HG02970 (cell line): ENCODE results near the gene ADARB2.
A peak's percentile ranks its signal among the peaks of the same experiment; 100 is the strongest.
"Not testable (repeated sequence)": the region's sequence is repeated elsewhere in the genome, so short reads cannot be mapped to it uniquely, and the experiment has no call there.

Source experiments
- ATAC-seq: cut with Tn5 transposase; IDR thresholded peaks from one replicate; pipeline ENCODE4 v1.9.1; 2021; ENCODE audit warnings: mild to moderate bottlenecking, moderate library complexity, moderate number of reproducible peaks; ENCODE audit not compliant: unreplicated experiment, low FRiP score

The ADARB2 gene

DNA sequence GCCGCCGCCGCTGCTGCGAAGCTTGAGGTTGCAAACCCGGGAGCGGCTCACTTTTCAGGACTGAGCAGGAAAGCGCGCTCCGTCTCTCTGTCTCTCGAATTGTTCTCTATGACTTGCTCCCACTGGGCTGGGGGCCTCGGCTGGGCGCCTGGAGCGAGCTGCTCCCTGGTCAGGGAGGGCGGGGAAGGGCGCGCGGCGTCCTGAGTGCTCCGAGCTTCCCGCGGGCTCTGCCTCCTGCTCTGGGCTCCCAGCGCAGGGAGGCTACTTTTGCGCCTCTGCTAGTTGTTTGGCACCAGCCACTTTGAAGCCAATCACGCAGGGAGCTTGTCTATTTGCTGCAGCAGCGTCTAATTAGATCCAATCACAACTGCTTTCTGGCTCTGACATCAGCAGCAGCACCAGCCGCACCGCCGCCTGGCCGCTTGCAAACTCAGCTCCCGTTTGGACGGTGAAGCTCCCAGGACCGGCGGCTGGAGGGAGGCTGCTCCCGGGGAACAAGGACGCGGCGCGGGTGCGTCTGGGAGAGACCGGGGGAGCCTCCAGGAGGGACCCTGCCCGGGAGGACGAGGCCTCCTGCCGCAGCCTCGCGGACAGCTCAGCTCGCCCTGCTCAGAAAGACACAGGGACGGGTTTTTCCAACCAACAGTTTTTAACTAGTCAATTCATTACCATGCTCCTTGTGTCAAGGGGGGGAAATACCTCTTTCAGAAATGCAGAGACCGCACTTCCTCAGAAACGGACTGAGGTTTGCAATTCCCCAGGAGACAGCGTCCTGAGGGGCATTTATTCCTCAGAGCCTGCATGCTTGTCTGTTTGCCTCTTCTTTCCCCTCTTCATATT lies at the start of gene ADARB2:
TSS of gene ADARB2 (minus strand) at position 304 of the 840 bp plus-strand sequence.
- ATAC-seq: peak; percentile 66

DNA sequence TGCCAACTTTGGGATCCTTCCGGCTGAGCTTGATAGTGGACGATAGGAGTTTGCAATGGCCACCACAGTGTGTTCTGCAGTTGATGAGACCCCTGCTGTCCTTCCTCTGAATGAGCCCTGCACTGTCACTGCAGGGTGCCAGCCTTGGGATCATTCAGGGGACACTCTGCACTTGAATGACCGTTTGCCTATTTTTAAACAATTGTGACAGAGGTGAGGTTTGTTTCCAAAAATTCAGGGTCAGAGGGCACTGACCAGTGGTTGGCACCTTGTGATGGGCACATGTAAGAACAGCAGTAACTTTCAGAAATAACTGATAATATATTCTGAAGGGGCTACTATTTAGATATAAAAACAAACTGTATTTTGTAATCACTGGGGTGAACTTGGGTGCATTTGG lies 48.5 kb upstream of the ADARB2 start:
- no peak for ATAC-seq

DNA sequence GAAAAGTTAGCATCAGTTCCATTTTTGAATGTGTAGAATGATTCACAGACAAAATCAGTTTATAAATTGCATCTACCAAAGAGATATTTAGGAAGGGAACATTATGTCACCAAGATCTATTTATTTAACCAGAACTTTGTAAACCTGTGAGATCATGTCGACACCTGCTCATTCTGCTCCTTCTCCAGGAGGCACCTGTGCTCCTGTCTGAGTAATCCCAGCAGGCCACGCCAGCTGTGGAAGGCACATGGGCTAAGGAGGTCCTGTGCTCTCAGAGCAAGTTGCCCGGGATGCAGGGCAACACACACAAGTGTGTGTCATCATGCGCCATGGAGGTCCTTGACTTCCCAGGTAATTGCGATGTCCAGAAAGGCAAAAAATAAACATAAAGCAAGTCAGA lies 45.5 kb upstream of the ADARB2 start:
- no peak for ATAC-seq

DNA sequence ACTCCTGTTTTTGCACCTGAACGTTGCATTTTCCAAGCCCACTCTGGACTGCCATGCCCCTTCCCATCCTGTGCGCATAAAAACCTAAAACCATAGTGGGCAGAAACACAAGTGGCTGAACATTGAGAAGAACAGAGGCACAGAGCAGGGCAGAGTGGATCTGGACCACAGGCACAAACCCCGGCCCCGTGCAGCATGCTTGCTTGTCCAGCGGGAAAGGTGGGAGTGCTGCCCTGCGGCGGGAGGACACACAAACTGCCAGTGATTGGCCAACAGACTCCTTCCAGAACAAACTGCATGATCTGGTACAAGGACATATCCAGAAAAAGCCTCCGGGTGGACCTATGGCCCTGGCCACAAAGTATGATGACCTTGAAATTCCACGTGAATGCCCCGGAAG lies 42.5 kb upstream of the ADARB2 start:
- ATAC-seq: no peak

DNA sequence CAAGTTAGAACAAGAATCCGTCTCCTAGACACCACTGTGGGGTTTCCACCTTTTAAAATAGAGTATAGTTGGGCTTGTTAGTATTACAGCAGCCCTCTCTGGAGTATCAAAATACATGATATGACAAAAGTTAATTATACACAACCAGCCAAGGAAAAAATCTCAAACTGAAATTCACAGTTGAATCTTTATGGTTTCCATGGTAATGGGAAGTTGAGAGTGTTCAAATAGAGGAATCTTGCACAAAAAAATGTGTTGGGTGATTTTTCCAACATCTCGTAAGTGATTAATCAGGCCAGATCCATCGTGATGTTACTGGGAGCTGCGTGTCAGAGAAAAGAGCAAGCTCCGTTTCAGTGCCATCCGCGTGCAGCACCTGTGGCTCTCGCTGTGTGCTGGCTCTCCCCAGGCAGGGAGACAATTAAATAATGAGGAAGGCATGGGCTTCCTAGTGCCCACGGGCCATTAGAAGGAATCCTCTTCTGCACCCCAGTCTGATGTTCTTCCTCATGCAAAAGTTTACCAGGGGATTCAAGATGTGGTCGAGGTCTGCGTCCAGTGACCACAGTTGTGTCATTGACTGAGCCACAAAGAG lies 41.1 kb upstream of the ADARB2 start:
- ATAC-seq: no peak

DNA sequence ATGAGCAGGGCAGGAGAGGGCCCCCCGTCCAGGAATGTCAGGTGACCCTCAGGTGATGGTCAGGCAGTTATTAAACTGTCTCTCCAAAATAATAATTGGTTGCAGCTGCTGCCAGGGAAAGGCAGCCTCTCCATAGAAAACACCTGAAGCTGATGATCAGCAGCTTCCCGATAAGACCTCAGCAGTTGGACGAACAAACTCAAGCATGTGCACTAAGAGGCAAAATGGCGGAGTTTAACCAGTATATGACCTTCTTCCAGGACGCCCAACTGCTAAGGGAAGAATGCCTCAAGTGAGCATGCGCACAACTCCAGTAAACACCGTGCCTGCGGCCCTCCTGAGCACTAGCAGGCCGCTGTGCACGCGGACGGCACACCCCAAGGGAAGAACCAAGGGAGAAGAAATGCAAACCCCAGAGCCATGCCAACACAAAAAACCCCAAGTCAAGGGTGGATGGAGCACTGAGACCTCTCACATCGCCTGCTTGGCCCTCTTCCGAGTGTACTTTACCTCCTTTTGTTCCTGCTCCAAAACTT lies 38.9 kb upstream of the ADARB2 start:
- no peak for ATAC-seq

DNA sequence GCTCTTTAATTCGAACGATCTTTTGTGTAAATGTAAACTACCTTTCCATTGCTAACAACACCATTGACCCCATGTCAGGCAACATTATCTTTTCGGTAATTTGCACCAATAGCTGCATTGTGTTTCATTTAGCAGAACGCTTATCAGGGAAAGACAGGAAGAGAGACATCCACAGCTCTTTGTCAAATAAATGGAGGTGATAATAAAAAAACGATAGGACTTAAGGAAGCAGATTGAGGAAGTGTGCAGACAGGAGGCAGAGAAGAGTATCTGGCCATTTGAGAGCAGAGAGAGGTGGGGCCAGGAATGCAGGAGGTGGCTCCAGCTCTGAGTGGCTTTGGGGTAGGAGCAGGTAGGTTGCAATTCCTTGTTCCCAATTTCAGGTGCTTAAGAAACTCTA lies 37.5 kb upstream of the ADARB2 start:
- no peak for ATAC-seq

DNA sequence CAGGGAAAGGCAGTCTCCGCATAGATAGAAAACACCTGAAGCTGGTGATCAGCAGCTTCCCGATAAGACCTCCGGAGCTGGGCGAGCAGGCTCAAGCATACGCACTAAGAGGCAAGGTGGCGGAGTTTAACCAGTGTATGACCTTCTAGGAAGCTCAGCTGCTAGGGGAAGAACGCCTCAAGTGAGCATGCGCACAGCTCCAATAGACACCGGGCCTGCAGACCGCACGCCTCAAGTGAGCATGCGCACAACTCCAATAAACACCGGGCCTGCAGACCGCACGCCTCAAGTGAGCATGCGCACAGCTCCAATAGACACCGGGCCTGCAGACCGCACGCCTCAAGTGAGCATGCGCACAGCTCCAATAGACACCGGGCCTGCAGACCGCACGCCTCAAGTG lies 35.9 kb upstream of the ADARB2 start:
- ATAC-seq: not testable (repeated sequence)

DNA sequence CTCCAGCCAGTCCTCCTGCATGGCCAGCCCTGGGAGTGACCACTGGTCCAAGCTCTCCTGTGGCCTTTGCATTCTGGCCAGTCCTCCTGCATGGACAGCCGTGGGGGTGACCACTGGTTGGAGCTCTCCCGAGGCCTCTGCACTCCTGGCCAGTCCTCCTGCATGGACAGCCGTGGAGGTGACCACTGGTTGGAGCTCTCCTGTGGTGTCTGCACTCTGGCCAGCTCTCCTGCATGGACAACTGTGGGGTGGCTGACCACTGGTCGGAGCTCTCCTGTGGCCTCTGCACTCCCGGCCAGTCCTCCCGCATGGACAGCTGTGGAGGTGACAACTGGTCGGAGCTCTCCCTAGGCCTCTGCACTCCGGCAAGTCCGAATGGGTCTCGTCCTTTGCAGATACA lies 28.7 kb upstream of the ADARB2 start:
- no peak for ATAC-seq

DNA sequence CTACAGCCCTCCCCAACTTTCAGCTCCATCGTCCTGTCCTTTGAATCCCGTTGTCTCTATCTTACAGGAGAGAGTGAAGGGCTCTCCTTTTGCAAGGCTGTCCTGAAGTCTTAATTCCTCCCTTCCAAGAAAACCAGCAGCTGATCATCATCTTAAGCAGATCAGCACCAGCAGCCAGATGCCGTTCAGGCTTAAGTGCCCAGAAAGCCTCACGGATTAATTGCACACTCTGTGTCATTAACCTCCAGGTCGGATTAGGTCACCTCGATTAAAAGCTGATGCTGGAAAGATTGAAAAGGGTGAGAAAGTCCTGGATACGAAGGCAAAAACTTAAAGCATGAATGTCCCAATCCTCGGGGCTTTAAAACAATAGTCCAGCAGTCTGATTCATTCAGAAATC lies 24.8 kb upstream of the ADARB2 start:
- ATAC-seq: no peak

DNA sequence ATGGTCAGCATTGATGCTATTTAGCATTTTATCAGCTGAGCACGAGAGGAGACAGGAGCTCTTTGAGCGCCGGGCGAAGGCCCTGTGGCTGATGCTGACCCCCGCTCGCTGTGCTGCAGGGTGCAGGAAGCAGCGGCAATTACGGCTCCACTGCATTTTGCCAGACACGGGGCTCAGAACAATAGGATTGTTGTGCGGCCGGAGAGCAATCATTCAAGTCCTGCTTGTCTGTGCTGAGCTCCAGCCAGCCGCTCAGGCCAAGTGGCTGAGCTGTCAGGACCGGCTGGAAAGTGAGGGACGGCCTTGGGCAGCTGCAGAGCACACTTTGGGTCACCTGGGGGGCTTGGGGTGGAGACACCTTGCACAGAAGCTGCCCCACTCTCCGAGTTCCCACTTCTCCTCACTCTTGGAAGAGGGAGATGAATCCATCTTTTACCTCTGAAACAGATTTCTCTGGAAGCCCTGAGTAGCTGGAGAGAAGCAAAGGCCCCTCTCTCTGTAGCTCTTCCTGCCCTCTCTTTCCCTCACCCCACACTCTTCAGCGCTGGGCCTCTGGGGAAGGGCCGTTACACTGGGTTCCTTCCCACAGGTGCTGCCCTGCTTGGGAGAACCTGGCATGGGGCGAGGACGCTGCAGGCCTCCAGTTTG lies 17.3 kb upstream of the ADARB2 start:
- no peak for ATAC-seq

DNA sequence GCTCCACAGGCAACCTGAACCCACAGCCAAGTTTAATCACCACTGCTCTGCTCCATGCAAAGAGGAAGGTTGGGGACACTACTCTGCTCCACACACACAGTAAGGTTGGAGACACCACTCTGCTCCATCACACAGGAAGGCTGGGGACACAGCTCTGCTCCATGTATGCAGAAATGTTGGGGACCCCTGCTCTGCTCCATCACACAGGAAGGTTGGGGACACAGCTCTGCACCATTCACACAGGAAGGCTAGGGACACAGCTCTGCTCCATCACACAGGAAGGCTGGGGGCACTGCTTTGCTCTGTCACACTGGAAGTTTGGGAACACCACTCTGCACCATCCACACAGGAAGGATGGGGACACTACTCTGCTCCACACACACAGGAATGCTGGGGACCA lies 14.8 kb upstream of the ADARB2 start:
- no peak for ATAC-seq

DNA sequence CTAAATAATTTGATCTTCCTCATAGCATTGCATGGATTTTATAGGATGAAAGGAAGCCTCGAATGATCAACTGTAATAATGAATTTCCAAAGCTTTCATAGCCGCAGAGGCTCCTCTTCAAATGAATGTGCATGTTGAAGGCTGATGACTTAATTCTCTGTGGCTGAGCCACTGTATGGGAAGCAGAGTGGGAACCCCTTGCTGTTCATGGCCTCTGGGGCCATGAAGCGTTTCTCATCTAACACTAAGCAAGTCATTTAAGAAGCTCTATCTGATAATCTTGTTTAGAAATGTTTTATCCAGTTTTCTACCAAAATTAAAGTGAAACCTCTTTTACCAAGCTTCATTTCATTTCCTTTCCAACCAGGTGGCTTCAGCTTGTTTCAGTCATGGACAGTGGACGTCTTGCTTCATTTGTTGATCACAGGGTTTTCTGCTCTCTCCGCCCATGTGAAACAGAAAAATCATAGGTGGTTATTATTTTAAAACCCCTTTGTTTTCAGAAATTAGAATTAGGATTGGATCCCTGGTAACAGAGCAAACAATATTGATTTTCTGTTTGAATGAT lies 10.3 kb upstream of the ADARB2 start:
- no peak for ATAC-seq

DNA sequence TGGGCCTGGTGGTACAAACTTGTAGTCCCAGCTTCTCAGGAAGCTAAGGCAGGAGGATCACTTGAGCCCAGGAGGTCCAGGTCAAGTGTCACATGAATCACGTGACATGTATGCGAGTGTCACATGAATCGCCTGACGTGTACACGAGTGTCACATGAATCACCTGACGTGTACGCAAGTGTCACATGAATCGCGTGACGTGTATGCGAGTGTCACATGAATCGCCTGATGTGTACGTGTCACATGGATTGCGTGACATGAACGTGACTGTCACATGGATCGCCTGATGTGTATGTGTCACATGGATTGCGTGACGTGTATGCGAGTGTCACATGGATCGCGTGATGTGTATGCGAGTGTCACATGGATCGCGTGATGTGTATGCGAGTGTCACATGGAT lies 9.5 kb upstream of the ADARB2 start:
- no peak for ATAC-seq

DNA sequence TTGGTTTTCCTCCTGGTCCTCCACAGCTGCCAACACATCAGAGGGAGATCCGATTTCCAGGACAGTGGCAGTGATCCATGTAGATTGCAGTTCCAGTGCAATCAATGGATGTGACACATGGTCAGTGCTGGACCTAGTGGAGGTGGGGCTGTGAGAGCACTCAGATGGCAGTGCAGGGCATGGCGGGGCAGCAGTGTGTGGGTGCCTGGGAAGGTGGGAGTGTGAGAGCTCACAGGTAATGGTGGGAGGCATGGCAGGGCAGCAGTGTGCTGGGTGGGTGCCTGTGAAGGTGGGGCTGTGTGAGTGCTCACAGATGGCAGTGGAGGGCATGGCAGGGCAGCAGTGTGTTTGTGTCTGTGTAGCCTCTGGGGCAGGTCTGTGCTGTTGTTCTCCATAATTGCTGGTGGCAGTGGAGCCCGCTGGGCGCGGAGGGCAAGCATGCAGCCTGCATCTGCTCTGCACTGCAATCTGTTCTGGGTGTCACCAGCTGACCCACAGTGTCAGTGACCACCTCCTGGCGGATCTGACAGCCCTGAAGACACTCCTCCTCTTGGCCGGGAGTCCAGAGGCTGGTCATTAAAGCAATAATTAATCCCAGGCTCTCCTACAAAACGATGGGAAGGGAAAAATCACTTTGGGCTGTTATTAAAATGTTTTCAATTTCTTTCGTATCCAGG lies 8.6 kb upstream of the ADARB2 start:
- ATAC-seq: no peak

DNA sequence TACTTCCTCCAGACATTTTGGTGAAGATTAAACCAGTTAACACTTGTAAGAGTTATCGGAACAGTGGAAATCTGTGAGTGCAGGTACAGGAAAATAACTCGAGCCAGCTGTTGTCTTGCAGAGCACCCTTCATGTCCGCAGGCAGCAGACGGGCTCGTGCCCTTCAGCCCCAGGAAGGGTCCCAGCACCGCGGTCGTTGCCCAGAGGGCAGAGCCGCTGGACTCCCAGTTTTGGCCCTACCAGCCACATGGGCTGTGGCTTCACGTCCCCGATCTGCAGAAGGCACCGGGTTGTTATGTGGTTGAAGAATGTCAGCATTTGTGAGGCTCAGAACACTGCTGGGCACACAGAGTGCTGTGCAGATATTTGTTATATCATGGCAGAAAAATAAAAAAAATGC lies 7.2 kb upstream of the ADARB2 start:
- no peak for ATAC-seq

DNA sequence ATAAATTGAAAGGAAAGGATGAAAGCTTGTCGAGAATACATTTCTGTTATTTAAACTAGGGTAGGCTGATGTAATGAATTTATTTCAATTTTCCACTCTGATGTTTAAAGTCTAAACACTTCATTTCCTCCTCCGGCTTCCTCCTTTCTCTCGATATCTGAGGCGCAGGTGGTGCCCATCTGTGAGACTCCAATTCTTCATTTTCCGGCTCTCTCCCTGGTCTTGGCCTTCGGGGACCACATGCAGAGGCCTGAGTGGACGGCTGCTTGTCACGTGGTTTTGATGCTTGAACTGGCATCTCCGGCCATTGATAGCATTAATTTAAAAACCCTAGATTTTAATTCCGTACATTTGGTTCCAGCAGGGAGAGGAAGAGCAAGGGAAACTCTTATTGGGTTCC lies 5.8 kb upstream of the ADARB2 start:
- ATAC-seq: no peak

DNA sequence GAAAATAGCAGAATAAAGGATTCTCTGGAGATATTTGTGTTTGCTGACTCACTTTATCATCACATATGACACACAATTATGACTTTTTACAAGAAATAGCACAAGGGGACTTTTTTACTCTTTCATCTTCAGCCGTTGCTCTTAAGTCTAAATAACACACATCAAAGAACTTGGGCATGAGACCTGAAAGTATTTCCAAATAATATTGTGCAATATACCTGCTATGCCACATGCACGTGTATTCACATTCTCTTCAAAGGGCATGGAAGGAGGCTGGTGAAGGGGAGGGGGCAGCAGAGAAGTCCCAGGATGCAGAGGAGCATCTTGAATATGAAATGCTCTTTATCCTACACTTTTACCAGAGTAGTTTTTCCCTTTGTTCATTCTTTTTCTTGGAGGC lies 4.1 kb upstream of the ADARB2 start:
- ATAC-seq: no peak

DNA sequence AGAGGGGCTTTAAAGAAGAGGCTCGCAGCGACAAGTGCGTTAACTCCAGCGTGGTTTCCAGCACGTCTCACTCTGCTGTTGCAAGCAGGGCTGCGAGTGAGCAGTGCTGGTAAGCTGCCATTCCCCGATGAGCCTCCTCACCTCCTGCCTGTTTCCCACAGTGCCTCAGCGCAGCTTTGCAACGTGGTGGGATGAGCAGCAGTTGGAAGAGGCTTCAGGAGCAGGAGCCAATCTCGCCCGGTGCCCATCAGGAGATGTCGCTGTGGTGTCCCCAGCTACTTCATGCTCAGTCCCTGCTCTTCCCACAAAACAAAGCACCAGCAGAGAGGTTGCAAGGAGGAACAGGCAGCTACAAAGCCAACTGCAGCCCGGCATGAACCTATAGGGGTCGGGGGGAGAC lies 2.4 kb upstream of the ADARB2 start:
- ATAC-seq: no peak

DNA sequence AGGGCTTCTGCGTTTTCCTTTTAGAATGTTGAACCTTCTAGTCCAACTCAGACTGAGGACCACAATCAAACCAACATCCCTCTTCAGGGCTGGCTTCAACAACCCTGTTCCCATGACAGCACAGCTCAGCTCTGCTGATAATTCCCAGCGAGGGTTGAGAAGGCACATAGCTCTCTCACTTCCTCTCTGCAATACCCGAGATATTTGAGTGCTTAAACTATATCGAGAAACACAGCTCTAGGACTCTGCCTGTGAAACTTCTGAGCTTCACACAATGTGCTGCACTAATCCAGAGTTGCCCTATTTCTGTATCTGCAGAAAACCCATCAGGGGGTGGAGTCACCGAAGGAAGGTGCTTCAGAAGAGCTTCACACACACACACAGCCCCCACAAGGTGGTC lies 1.6 kb upstream of the ADARB2 start:
- no peak for ATAC-seq

DNA sequence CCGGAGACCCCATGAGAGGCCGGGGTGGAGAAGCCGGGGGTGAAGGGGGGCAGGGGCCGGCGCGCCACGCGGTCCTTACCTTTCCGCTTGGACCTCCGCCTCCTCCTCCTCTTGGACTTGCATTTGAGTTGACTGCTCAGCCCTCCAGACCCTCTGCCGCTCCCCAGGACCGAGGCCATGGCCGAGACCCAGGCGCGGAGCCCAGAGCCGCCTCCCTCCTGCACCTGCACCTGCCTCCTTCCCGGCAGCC lies 428 bp downstream of the ADARB2 start:
- no peak for ATAC-seq
